GM12865 (cell line): ENCODE data around the gene ADARB2.

Source experiments
- DNase-seq: peaks from one replicate; pipeline ENCODE4 v3.0.0; 2010; ENCODE audit warnings: low read depth
- H3K4me3 ChIP-seq: 2 replicates; pipeline ENCODE4 v1.5.1; 2011; ENCODE audit warnings: mild to moderate bottlenecking, low read depth, low read length, control low read depth
- CTCF ChIP-seq: IDR thresholded peaks from 2 replicates; pipeline ENCODE4 v1.5.1; 2011; ENCODE audit warnings: low read length, control low read depth, low read depth, inconsistent platforms; ENCODE audit not compliant: insufficient read depth; ENCODE audit errors: missing control alignments

The ADARB2 gene

GRCh38 chr10:1671366-1672000 lies 65.8 kb downstream of the ADARB2 start:
- DNase-seq: no peak

GRCh38 chr10:1670541-1671365 lies 66.6 kb downstream of the ADARB2 start:
- DNase-seq: no peak
- no peak overlapping the region for H3K4me3 ChIP-seq
- TF ChIP-seq CTCF: no peak

More at GRCh38 chr10:1671366-1672000, 65.8 kb downstream of the ADARB2 start:
- TF ChIP-seq CTCF: no peak
- no peak overlapping the region for H3K4me3 ChIP-seq

- H3K4me3 ChIP-seq: no peak overlapping the region
- TF ChIP-seq CTCF: no peak
- DNase-seq: no peak
Observed at GRCh38 chr10:1669433-1669832, 67.9 kb downstream of the ADARB2 start.

GRCh38 chr10:1668399-1668798 lies 68.9 kb downstream of the ADARB2 start:
- TF ChIP-seq CTCF: no peak
- no peak overlapping the region for H3K4me3 ChIP-seq
- DNase-seq: no peak

GRCh38 chr10:1667392-1667791 lies 69.9 kb downstream of the ADARB2 start:
- TF ChIP-seq CTCF: no peak
- no peak overlapping the region for H3K4me3 ChIP-seq
- DNase-seq: no peak

- TF ChIP-seq CTCF: no peak
- no peak overlapping the region for H3K4me3 ChIP-seq
- DNase-seq: no peak
Observed at GRCh38 chr10:1666147-1666546, 71.2 kb downstream of the ADARB2 start.

- TF ChIP-seq CTCF: no peak
Observed at GRCh38 chr10:1665681-1666080, 71.6 kb downstream of the ADARB2 start.

More at GRCh38 chr10:1665681-1666080, 71.6 kb downstream of the ADARB2 start:
- no peak overlapping the region for H3K4me3 ChIP-seq
- DNase-seq: no peak
